Omental fat pad (tissue), 4 donors: Measurements from ENCODE around the gene NYAP2. TPM values are rescaled to one million over a fixed set of nuclear protein-coding genes. Genes with fewer than 3 reads are reported as not detected.

Experiments used
- ATAC-seq: fragments of 150-250 bp; one replicate; pipeline ENCODE4 v1.9.1; 2016; ENCODE audit warnings: mild to moderate bottlenecking, moderate library complexity; ENCODE audit not compliant: low FRiP score
- DNase-seq: peaks from one replicate; pipeline ENCODE4 v3.0.0-alpha.2; 2019; ENCODE audit warnings: low spot score
- CTCF ChIP-seq, 3 donors: fragments of 450-650 bp; IDR thresholded peaks; one replicate each; pipeline ENCODE4 v1.5.1; 2016 to 2017; ENCODE audit warnings: antibody characterized with exemption in 3 of 3, mild to moderate bottlenecking in 3 of 3, moderate library complexity in 2 of 3
- total RNA-seq, 4 donors: library from RNA; depleted of rRNA; stranded (reverse); fragments of >200 nt; gene quantifications; one replicate each; pipeline ENCODE4 v1.1.0, GENCODE V29; 2016

NYAP2 gene
- not detected for total RNA-seq

GRCh38 chr2:225399504-225399903 lies at the start of gene NYAP2:
Gene NYAP2 (plus strand): TSS chr2:225399710. CDS start chr2:225408881, 9,171 bp downstream.
- no peak for TF ChIP-seq CTCF (IDR thresholded peaks at IDR 0.05)

GRCh38 chr2:225353579-225354085 lies 45.9 kb upstream of the NYAP2 start:
- ATAC-seq (no peak), DNase-seq (no peak)
- TF ChIP-seq CTCF (IDR thresholded peaks at IDR 0.05): no peak

More at GRCh38 chr2:225399504-225399903, at the start of gene NYAP2:
- DNase-seq: no peak
- no peak for ATAC-seq

- no peak for TF ChIP-seq CTCF (IDR thresholded peaks at IDR 0.05)
- ATAC-seq (no peak), DNase-seq (no peak)
Observed at GRCh38 chr2:225354281-225354774, 45.2 kb upstream of the NYAP2 start.

GRCh38 chr2:225355788-225356187 lies 43.7 kb upstream of the NYAP2 start:
- TF ChIP-seq CTCF (IDR thresholded peaks at IDR 0.05): no peak

GRCh38 chr2:225366731-225367130 lies 32.8 kb upstream of the NYAP2 start:
- DNase-seq (no peak), ATAC-seq (no peak)

More at GRCh38 chr2:225355788-225356187, 43.7 kb upstream of the NYAP2 start:
- DNase-seq (no peak), ATAC-seq (no peak)

GRCh38 chr2:225367482-225367881 lies 32.0 kb upstream of the NYAP2 start:
- TF ChIP-seq CTCF (IDR thresholded peaks at IDR 0.05): no peak
- ATAC-seq: no peak
- no peak for DNase-seq

More at GRCh38 chr2:225366731-225367130, 32.8 kb upstream of the NYAP2 start:
- TF ChIP-seq CTCF (IDR thresholded peaks at IDR 0.05): no peak

GRCh38 chr2:225378984-225379383 lies 20.5 kb upstream of the NYAP2 start:
- ATAC-seq (no peak), DNase-seq (no peak)
- no peak for TF ChIP-seq CTCF (IDR thresholded peaks at IDR 0.05)
